SK-N-SH treated with all-trans-retinoic acid at 6 μM for 48 hours (cell line): ENCODE measurements around the gene CTNS.

Source experiments
- PPARA ChIP-seq: fragments of 250-450 bp; sonication (Bioruptor Pico); IDR thresholded peaks from 2 replicates; pipeline ENCODE4 v1.5.0; 2020; ENCODE audit warnings: mild to moderate bottlenecking, borderline replicate concordance
- ZNF8 ChIP-seq: fragments of 450-650 bp; formaldehyde crosslinking; IDR thresholded peaks from 2 replicates; pipeline ENCODE4 v1.5.0; 2020; ENCODE audit warnings: mild to moderate bottlenecking, moderate library complexity

DNA sequence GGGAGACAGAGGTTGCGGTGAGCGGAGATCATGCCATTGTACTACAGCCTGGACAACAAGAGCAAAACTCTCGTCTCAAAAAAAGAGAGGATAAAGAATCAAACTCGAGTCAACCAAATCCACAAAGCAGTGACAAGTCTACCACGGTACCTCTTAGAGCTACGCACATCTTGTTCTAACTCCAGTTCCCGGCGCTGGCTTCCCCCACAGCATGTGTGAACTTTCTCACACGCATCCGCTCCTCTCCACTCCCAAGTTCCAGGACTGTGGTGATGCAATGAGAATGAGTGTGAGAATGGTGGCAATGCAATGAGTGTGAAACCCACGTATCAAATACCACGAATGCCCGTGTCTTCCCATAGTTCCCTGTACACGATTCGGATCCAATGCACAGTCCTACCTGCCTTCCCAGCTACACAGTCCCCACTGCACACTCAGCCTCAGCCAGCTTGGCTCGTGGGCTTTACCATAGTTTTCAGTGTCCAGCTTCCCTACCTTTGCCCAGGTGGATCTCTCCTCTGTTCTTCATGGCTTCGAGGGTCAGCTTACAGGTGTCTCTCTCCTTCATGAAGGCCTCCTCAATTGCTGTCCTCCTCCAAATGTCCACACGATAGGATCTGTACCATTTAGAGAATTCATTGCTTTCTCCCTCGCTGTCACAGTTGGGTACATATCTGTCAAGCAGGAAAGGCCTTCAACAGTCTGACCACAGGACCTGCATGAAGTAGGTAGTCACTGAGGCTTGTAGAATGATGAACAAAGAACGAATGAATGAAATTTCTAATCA lies 68.6 kb downstream of the CTNS start:
- TF ChIP-seq PPARA (CRISPR knock-in tag) (no peak), ZNF8 (CRISPR knock-in tag) (no peak)
